Measurements from ENCODE around the gene KMT2E. TPM values are rescaled to one million over a fixed set of nuclear protein-coding genes. Genes with fewer than 3 reads are reported as not detected.
"Not testable (repeated sequence)": the region's sequence is repeated elsewhere in the genome, so short reads cannot be mapped to it uniquely, and the experiment has no call there.

Gene KMT2E
- total and polyA plus RNA-seq, 7 donors, result 6.2 to 40.9 (median 24.0) TPM

- Histone ChIP-seq H3K4me3 (peak overlapping the region; percentile 38), H3K9me3 (no peaks in the 10 kb centered on the region), H3K4me1 (peaks cover 90% of the 10 kb centered on the region), H3K27me3 (ENCODE audit: insufficient read depth in 3 of 3, low read length in 2 of 3) (no peaks in the 10 kb centered on the region), H3K36me3 (ENCODE audit: insufficient read depth in 1 of 2, low read depth in 1 of 2) (peaks cover 0 to 4% of the 10 kb centered on the region in 2 donors), H3K27ac (peak overlapping the region; percentile 100)
- ATAC-seq, result peak; percentile 46 to 72 (median 60)
- TF ChIP-seq CTCF (IDR thresholded peaks at IDR 0.05), result no peak
- DNase-seq, result no peak
- WGBS, 3 donors, result 49 to 72% (median 52%) methylated on average over 5 of the region's 5 CpGs
- intact Hi-C loops (cut with DNase I), result no loop called here
These were observed 12.3 kb upstream of the KMT2E start for GRCh38 chr7:105001652-105002184.

DNA sequence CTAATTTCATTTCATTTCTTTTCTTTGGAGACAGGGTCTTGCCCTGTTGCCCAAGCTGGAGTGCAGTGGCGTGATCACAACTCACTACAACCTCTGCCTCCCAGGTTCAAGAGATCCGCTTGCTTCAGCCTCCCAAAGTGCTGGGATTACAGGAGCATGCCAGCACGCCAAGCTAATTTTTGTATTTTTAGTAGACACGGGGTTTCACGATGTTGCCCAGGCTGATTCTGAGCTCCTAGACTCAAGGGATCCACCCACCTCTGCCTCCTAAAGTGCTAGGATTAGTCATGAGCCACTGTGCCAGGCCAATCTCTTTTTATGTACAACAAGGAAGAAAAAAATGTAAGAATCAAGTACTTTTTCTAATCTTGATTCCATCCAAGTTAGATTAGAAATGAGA lies 10.7 kb upstream of the KMT2E start:
- DNase-seq (peak in 1 of 2 donors; percentile 68), ATAC-seq (peak; percentile 81 to 89 (median 87))
- Histone ChIP-seq H3K4me1 (peaks cover 87% of the 10 kb centered on the region), H3K27ac (peak overlapping the region; percentile 100), H3K27me3 (ENCODE audit: insufficient read depth in 3 of 3, low read length in 2 of 3) (no peaks in the 10 kb centered on the region), H3K4me3 (peak overlapping the region; percentile 38), H3K36me3 (ENCODE audit: insufficient read depth in 1 of 2, low read depth in 1 of 2) (peaks cover 0 to 4% of the 10 kb centered on the region in 2 donors), H3K9me3 (no peaks in the 10 kb centered on the region)
- intact Hi-C loops (cut with DNase I), result no loop called here
- WGBS, 3 donors, result 12 to 15% (median 14%) methylated on average over 5 of the region's 5 CpGs
- TF ChIP-seq CTCF (IDR thresholded peaks at IDR 0.05), result no peak

DNA sequence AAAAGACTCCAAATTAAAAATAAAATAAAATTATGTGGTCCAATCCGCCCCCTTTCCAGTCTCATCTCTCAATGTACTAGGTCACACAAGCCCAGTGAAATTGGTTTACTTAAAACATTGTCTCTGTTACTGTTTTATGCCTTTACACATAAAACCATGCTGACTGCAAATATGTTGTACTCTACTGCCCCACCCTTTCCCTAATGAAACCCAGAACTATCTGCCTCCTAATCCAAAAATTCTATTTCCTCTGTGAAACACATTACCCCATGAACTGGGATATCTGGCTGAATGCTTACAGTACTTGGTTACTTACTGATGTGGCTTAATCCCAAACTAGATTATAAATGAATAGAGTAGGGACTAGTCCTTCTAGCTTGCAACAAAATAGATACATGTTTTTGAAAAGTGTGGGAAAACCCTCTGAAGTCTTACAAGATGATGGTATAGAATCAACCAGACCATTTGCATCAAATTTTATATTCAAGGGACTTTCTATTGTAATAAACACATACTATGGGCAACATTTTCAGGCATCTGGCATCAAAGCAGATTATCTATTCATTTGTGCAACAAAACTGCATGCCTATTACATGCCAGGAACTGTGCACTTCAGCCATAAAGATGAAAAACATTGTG lies 10.0 kb upstream of the KMT2E start:
- no peak for DNase-seq
- H3K27ac ChIP-seq, result peak overlapping the region; percentile 100
- no peaks in the 10 kb centered on the region for H3K9me3 ChIP-seq
- peak overlapping the region; percentile 38 for H3K4me3 ChIP-seq
- H3K27me3 ChIP-seq (ENCODE audit: insufficient read depth in 3 of 3, low read length in 2 of 3), result no peaks in the 10 kb centered on the region
- peaks cover 0 to 4% of the 10 kb centered on the region in 2 donors for H3K36me3 ChIP-seq (ENCODE audit: insufficient read depth in 1 of 2, low read depth in 1 of 2)
- intact Hi-C loops (cut with DNase I), result no loop called here
- peaks cover 83% of the 10 kb centered on the region for H3K4me1 ChIP-seq
- 60 to 72% (median 71%) methylated on average over 1 of the region's 1 CpG for WGBS, 3 donors
- TF ChIP-seq CTCF (IDR thresholded peaks at IDR 0.05), result no peak
- peak in 1 of 4 donors; percentile 6 for ATAC-seq

DNA sequence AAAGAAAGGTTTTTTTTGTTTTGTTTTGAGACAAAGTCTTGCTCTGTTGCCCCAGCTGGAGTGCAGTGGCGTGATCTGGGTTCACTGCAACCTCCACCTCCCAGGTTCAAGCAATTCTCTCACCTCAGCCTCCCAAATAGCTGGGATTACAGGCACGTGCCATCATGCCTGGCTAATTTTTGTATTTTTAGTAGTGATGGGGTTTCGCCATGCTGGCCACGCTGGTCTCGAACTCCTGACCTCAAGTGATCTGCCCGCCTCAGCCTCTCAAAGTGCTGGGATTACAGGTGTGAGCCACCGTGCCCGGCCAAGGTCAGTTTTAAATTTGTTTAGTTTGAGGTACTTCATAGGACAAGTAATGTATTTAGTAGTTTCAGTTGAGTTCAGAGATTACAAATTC lies 9.0 kb upstream of the KMT2E start:
- ATAC-seq; intact Hi-C loops (cut with DNase I); DNase-seq; H3K9me3 ChIP-seq; H3K27me3 ChIP-seq (ENCODE audit: insufficient read depth in 3 of 3, low read length in 2 of 3); H3K4me3 ChIP-seq; H3K36me3 ChIP-seq (ENCODE audit: insufficient read depth in 1 of 2, low read depth in 1 of 2): not testable (repeated sequence)
- WGBS, 3 donors, result 52 to 73% (median 54%) methylated on average over 8 of the region's 8 CpGs
- Histone ChIP-seq H3K4me1 (peaks cover 83% of the 10 kb centered on the region), H3K27ac (peak overlapping the region; percentile 100)

- Histone ChIP-seq H3K27ac (peak overlapping the region; percentile 100), H3K4me1 (peaks cover 79% of the 10 kb centered on the region)
- H3K27me3 ChIP-seq (ENCODE audit: insufficient read depth in 3 of 3, low read length in 2 of 3); H3K36me3 ChIP-seq (ENCODE audit: insufficient read depth in 1 of 2, low read depth in 1 of 2); intact Hi-C loops (cut with DNase I); ATAC-seq; H3K9me3 ChIP-seq; DNase-seq; H3K4me3 ChIP-seq: not testable (repeated sequence)
- WGBS, 3 donors, result 83 to 92% (median 85%) methylated on average over 12 of the region's 12 CpGs
These were observed 8.5 kb upstream of the KMT2E start for GRCh38 chr7:105005486-105005885.
